Kidney capillary endothelial cell (primary cell): ENCODE data around the gene ELAC1.

Source experiments
- DNase-seq: peaks from one replicate; pipeline ENCODE4 v3.0.0-alpha.2; 2018; ENCODE audit warnings: low spot score

ELAC1 gene

GRCh38 chr18:51017140-51017879 is 49.5 kb downstream of the ELAC1 start:
- DNase-seq: no peak

- DNase-seq: no peak
These were observed 52.7 kb downstream of the ELAC1 start for GRCh38 chr18:51020536-51020935.

- no peak for DNase-seq
These were observed 53.6 kb downstream of the ELAC1 start for GRCh38 chr18:51021226-51021965.

GRCh38 chr18:51025512-51025911 is 57.7 kb downstream of the ELAC1 start:
- DNase-seq: no peak

- DNase-seq: no peak
These were observed 60.5 kb downstream of the ELAC1 start for GRCh38 chr18:51028201-51028805.

GRCh38 chr18:51029378-51029693 is 61.5 kb downstream of the ELAC1 start:
- DNase-seq: no peak

- DNase-seq: peak; percentile 88
These were observed 62.1 kb downstream of the ELAC1 start, which contains the start of gene SMAD4 for GRCh38 chr18:51029694-51030536. SMAD4 (plus strand) TSS chr18:51030213; CDS start chr18:51047047, 16,834 bp downstream.

GRCh38 chr18:51030537-51031258 is 62.9 kb downstream of the ELAC1 start:
- peak; percentile 32 for DNase-seq

- no peak for DNase-seq
These were observed 64.4 kb downstream of the ELAC1 start for GRCh38 chr18:51032193-51032592.

GRCh38 chr18:51037230-51037629 is 69.4 kb downstream of the ELAC1 start:
- no peak for DNase-seq
